Measurements from ENCODE around the gene HIPK2.
"Not testable (repeated sequence)": the region's sequence is repeated elsewhere in the genome, so short reads cannot be mapped to it uniquely, and the experiment has no call there.

The HIPK2 gene

DNA sequence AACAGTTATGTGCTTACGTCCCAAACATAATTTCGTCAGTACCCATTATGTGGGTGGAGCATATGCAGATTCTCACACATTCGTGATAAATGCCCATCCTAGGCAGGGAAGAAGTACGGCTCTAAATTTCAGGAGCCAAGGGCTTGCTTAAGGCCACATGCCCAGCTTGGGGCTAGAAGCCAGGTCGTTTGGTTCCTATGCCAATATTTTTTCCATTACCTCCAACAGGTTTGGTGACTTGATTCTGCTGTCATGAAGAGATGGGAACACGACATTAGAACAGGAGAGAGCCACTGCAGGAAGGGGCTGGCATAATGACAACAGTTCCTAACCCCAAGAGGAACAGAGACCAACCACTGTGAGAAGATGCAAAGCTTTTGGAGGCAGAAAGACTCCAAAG, 85.1 kb downstream of the HIPK2 start:
- no peak for DNase-seq

GRCh38 chr7:139691253-139691781, 86.5 kb downstream of the HIPK2 start:
- DNase-seq, result peak; percentile 31

- DNase-seq, result no peak
These were observed 89.7 kb downstream of the HIPK2 start for GRCh38 chr7:139687980-139688632.

GRCh38 chr7:139687211-139687954, 90.4 kb downstream of the HIPK2 start:
- no peak for DNase-seq

- no peak for DNase-seq
These were observed 94.5 kb downstream of the HIPK2 start for GRCh38 chr7:139683137-139683921.

DNA sequence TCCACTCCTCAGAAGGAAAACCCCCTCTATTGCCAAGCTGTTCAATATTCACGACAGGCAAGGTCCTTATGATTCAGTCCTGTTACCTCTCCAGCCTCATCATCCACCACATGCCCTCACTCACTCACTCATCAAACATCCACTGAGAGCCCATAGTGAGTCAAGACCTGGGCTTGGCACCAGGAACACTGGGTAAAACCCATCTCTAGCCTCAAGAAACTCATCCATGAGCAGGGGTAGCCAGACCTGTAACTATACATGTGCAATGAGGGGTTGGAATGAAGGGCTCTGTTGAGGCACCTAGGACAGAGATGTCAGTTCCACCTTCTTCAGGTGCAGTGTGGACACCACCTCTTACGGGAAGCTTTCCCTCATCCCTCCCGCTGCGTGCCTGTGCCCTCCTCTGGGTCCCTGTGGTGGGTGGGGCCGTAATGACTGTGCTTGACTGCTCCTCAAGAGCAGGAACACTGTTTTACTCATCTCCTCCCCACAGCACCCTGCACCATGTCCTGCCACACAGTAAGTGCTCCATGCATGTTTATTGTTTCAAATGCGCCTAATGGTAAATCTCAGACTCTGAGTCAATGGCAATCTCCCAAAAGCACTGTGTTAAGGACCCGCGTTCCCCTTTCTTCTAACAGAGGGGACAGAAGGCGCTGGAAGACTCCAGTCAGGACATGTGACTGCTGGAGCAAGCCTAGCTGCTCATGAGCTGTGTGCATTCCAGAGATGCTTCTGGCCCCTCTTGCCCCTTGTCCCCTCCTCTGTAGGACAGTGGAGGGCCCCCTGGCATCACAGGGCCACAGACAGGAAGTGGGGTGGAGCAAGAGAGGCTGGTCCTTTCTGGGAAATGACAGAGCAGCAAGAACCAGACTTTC, 95.4 kb downstream of the HIPK2 start:
- no peak for DNase-seq

- DNase-seq, result no peak
These were observed 96.0 kb downstream of the HIPK2 start for GRCh38 chr7:139681812-139682135.

DNA sequence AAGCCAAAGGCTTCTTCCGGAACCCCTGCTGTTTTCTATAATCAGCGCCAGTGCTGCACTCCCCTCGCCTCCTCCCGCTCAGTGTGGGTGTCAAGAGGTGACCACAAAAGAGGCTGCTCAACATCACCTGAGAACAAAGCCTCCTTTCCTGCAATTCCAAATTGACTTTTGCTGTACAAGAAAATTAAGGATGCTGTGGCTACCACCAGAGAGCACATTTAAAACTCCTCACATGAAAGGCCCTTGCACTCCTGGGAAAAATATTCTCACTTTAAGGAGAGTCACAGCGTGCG, 96.4 kb downstream of the HIPK2 start:
- DNase-seq, result no peak

- no peak for DNase-seq
These were observed 96.9 kb downstream of the HIPK2 start for GRCh38 chr7:139680676-139681462.

DNA sequence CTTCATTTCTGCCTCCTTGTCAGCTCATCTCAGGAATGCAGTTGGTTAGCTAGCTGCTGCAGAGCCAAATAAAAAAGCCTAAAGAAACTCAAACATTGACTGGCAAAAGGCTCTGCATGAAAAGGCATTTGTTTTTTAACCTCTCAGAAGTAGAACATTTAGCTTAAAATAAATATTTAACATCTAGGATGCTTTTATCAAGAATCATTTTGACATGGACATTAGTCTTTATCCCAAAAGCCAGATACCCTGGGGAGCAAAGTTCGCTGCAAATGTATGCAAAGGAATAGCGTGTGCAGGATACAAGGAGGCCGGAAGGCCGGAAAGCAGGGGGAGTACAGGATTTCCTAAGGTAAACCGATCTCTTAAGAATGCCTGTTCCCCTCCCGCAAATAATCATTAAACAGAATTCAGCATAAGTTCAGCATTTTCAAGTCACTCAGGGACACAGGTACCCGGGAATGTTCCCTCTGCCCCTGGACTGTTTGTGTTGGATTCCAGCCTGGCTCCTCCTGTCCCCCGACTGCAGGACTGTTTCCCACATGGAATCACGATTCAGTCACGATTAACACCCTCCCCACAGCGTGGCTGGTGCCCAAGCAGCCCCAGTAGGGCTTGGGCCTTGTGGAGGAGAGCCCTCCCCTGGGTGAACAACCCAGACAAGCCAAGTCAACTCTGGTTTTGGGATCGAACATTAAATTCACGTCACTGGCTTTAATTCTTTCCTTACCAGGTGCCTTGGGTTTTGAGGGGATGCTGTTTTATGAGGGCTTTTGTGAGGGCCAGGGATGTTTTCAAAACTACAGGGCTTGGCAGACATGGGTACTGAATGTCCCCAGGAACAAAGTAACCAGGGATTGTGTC, 97.8 kb downstream of the HIPK2 start:
- no peak for DNase-seq

DNA sequence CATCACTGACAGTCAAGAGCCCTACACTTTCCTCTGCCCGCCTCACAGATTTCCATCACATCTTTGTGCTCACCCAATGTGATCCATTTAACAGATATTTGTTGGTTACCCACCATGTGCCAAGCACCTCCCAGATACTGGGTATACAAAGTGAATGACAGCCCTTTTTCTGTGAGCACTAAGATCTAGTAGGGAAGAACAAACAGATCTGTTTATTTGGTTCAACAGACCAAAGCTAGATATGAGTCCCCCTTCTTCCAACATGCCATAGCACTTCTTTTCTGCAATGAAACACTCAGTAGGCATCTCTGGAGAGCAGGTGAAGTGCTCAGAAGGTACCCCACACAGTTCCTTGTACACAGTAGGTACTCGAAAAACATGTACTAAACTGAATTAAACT, 101.4 kb downstream of the HIPK2 start:
- DNase-seq, result no peak

DNA sequence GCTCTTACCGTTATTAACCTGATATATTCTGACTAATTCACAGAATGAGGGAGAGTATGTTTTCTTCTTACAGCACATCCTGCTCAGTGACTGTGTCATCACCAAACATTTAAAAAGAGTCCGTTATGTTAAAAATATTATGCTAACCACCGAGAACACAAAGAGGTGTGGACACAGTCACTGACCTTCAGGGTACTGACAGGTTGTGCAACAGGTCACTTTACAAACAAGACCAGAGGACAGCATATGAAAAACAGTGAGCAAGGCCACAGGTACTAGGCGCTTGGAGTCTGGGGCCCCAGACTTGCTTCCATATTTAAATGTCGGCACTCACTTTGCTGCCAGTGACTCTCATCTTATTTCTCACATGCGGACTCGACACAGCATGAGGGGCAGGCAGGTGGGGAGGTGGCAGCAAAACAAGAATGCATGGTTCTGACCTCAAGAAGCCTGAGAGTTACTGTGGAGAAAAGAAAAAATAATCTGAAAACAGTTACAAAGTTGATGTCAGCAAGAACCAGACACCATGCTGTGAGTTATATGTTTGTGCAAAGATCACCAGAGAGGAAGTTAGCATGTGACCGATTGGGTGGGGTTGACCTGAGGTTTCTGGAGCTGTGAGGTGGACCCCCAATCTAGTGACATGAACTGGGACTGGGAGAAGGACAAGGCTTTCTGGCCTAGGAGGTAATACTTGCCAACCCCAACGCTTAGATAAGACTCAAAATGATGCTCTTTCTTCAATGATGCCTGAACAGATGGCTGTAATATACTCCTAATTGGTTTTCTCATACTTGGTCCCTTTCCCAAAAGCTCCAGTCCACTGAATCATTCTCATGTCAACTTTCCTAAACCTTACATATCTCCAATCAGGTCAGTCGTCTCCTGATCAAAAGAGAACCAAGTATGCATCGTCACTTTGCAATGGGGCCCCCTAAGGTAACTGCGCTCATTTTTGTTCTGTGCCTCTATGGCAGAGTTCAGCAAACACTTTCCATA, 102.4 kb downstream of the HIPK2 start:
- DNase-seq, result peak; percentile 56

DNA sequence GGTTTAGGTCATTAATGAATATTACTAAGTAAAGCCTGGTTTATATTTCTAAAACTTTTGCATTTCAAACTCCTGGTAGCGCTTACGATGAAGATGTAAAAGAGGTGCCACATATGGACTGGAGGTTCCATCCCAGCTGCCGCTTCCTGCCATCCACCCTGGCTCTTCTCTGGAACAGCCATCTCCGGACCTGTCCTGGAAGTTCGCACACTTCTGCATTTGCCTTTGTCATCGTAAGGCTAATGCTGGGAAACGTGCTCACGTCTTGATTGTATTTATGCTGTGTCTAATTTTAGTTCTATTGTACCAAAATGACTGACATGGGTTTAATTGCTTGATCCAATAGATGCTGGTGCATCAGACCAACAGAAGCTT, 103.1 kb downstream of the HIPK2 start:
- peak; percentile 29 for DNase-seq

- DNase-seq, result peak; percentile 30
These were observed 103.5 kb downstream of the HIPK2 start for GRCh38 chr7:139674341-139674740.

GRCh38 chr7:139673762-139674161, 104.0 kb downstream of the HIPK2 start:
- no peak for DNase-seq

DNA sequence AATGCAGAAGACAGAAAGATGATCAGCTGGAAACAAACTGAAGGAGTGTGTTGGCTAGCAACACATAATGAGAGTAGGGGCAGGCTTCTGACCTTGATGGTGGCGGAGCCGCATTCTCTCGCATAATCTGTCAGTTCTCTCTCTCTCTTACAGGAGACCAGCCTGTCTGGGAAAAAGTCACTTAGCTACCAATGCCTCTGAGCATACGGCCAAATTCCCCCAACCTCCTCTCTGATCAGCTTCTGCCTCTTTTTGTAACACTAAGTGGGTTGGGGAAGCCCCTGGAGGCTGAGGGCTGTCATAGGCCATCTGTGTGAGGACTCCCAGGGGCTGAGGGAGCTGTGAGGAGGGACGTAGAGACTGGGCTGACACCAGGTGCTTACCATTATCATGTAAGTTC, 104.6 kb downstream of the HIPK2 start:
- peak; percentile 24 for DNase-seq

- no peak for DNase-seq
These were observed 105.8 kb downstream of the HIPK2 start for GRCh38 chr7:139671967-139672366.

DNA sequence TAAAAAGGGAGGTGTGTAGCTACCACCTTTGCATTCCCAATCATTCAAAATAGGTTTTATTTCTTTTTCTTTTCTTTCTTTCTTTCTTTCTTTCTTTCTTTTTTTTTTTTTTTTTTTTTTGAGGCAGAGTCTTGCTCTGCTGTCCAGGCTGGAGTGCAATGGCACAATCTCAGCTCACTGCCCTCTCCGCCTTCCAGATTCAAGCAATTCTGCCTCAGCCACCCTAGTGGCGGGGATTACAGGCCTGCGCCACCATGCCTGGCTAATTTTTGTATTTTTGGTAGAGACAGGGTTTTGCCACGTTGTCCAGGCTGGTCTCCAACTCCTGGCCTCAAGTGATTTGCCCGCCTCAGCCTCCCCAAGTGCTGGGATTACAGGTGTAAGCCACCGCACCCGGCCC, 107.1 kb downstream of the HIPK2 start:
- DNase-seq, result not testable (repeated sequence)

DNA sequence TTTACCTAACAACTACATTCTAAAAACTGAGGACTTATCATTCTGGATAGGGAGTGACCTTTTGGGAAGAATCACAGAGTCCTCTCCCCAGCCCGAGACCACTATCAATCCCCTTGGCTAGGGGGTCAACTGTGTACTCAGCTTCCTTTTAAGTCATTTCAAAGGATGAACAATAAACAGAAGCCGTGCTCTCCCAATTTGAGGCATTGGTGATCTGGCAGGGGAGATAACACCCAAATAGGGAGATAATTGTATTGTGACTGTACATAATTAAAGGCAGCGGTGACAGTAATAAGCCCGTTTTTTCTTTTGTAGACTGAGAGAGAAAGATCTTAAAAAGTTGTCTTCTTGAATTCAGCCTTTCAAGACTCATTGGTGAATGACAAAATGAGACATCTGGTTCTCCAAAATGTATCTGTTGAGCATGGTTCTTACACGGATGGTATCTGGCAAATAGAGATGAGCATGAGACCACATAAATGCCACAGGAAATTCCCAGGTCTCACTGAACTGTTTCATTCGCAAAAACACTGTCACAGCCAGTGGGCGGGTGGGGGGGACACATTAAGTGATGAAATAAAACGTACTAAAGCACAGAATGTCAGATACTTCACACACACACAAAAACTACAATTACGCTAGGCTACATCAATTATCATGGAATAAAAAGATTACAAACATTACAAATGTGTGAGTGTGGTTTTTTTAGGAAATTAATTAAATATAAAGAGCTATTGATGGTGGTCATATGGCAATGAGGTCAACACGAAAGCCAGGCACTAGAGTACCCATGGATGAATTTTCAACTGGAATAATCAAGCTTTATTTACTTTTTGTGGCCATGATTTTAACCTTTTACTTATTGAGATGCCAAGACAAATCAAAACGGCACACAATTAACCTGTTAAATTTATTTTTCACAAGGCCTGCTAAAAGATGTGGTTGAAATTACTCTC, 108.4 kb downstream of the HIPK2 start:
- DNase-seq, result no peak
